ENCODE data around the gene SLC2A13. TPM values are rescaled to one million over a fixed set of nuclear protein-coding genes. Genes with fewer than 3 reads are reported as not detected.

The SLC2A13 gene
- total RNA-seq, 1 experiment from 2014 or later = 7.0 TPM

DNA sequence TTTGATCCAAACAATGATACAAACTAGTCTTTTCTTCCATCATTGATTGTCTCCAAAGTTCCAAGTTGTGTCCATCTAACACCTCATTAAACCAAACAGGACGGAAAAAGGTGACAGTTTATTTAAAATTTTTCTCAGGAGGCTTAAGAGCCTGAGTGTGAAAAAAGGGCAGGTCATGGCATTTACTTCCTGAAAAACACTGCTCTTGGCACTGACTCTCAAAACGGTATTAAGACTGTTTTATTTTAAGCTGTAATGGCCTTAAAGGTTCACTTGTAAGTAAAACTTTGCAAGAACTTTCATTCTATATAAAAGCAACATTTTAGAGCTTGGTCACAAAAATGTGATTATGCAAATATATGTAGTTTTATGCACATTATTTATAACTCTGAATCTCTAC lies 222.5 kb downstream of the SLC2A13 start:
- peaks cover 18 to 25% of the 10 kb centered on the region in 2 experiments for H3K9me3 Mint-ChIP-seq
- no peak overlapping the region for H4K91ac ChIP-seq (ENCODE audit: insufficient read length, low read depth, low read length)
- no peaks in the 10 kb centered on the region for H3K79me2 ChIP-seq (ENCODE audit: insufficient read depth, low read length)
- H3T11ph ChIP-seq (ENCODE audit: low read length) = no peak overlapping the region
- no peak overlapping the region for H3K4me3 Mint-ChIP-seq
- H3K9me3 ChIP-seq (ENCODE audit: control insufficient read depth, low read depth, low read length) = peaks cover 17% of the 10 kb centered on the region
- no CpG with 5 or more reads among the region's 2 CpGs for WGBS (ENCODE audit: extremely low coverage, insufficient read length, low lambda C conversion rate)
- H4K8ac ChIP-seq (replicated peaks; ENCODE audit: insufficient read length, low read depth, low read length) = no peak overlapping the region
- no peak overlapping the region for H2BK20ac ChIP-seq (ENCODE audit: low read depth, low read length, poor library complexity, severe bottlenecking)
- H2BK12ac ChIP-seq (ENCODE audit: insufficient read length, low read depth, low read length) = no peak overlapping the region
- H2AK5ac ChIP-seq (ENCODE audit: insufficient read length, low read length) = no peak overlapping the region
- peaks cover 9 to 17% of the 10 kb centered on the region in 2 experiments; a peak in 3 of 4 replicates for H3K4me1 Mint-ChIP-seq
- no peaks in the 10 kb centered on the region for H3K27me3 Mint-ChIP-seq (ENCODE audit: low read depth)
- no peak overlapping the region for H2AFZ ChIP-seq (ENCODE audit: low read length)
- no peaks in the 10 kb centered on the region for H3K4me1 ChIP-seq (ENCODE audit: insufficient read depth, low read length)
- no peak overlapping the region for H2BK120ac ChIP-seq (ENCODE audit: low read depth, low read length, poor library complexity, severe bottlenecking)
- H3K56ac ChIP-seq (ENCODE audit: insufficient read length, low read depth, low read length) = no peak overlapping the region
- H3K36me3 Mint-ChIP-seq (ENCODE audit: insufficient read depth in 1 of 3, low read depth in 3 of 3) = peaks cover 15 to 23% (median 22%) of the 10 kb centered on the region in 3 experiments
- no peak overlapping the region for H3K23ac ChIP-seq (ENCODE audit: insufficient read length, low read depth, low read length)
- H3K18ac ChIP-seq (ENCODE audit: insufficient read length, low read depth, low read length) = no peak overlapping the region
- no peak overlapping the region for H2BK5ac ChIP-seq (ENCODE audit: insufficient read length, low read length)
- no peak overlapping the region for H2BK15ac ChIP-seq (ENCODE audit: low read depth, low read length)
- H3K79me1 ChIP-seq (ENCODE audit: insufficient read depth, low read depth, low read length, poor library complexity, severe bottlenecking) = no peaks in the 10 kb centered on the region
- no peak overlapping the region for H3K4ac ChIP-seq (ENCODE audit: low read depth, low read length)
- H3K14ac ChIP-seq (ENCODE audit: insufficient read depth, low read length) = no peak overlapping the region
- TF ChIP-seq, protein P1, sequence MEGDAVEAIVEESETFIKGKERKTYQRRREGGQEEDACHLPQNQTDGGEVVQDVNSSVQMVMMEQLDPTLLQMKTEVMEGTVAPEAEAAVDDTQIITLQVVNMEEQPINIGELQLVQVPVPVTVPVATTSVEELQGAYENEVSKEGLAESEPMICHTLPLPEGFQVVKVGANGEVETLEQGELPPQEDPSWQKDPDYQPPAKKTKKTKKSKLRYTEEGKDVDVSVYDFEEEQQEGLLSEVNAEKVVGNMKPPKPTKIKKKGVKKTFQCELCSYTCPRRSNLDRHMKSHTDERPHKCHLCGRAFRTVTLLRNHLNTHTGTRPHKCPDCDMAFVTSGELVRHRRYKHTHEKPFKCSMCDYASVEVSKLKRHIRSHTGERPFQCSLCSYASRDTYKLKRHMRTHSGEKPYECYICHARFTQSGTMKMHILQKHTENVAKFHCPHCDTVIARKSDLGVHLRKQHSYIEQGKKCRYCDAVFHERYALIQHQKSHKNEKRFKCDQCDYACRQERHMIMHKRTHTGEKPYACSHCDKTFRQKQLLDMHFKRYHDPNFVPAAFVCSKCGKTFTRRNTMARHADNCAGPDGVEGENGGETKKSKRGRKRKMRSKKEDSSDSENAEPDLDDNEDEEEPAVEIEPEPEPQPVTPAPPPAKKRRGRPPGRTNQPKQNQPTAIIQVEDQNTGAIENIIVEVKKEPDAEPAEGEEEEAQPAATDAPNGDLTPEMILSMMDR (conservative IDR thresholded peaks at IDR 0.05) = no peak
- no peaks in the 10 kb centered on the region for H3K23me2 ChIP-seq (ENCODE audit: insufficient read length, low read depth, low read length, poor library complexity, severe bottlenecking)
- no peak overlapping the region for H3K9ac ChIP-seq (ENCODE audit: extremely low read depth, insufficient read length, low read length)
- H3K27me3 ChIP-seq (ENCODE audit: insufficient read depth, low read length) = no peaks in the 10 kb centered on the region
- no peak for DNase-seq
- H3K27ac ChIP-seq (ENCODE audit: insufficient read length, low read depth, low read length) = no peak overlapping the region
- H4K20me1 ChIP-seq (ENCODE audit: control insufficient read depth, insufficient read depth, insufficient read length) = no peaks in the 10 kb centered on the region
- H4K5ac ChIP-seq (ENCODE audit: insufficient read length, low read depth, low read length) = no peak overlapping the region
- peak overlapping the region in 1 of 3 experiments; percentile 63; a peak in 1 of 7 replicates for H3K27ac Mint-ChIP-seq
- no peak overlapping the region for H3K4me2 ChIP-seq (ENCODE audit: insufficient read depth, insufficient read length, low read length)
